ENCODE data around the gene RASA3.

The RASA3 gene

GRCh38 chr13:113937073-113937472 is 195.3 kb downstream of the RASA3 start:
- H3K4me2 ChIP-seq = peak overlapping the region in 6 of 11 experiments; percentile 16 to 61 (median 36); a peak in 8 of 22 replicates
- no peaks in the 10 kb centered on the region for H3K36me3 ChIP-seq
- TF ChIP-seq Cebpa-rat (IDR thresholded peaks at IDR 0.05) = no peak
- no peak overlapping the region for H3K27ac ChIP-seq
- peaks cover 0 to 18% (median 5%) of the 10 kb centered on the region in 11 experiments; a peak in 7 of 22 replicates for H3K27me3 ChIP-seq
- no peak overlapping the region for H3K9ac ChIP-seq
- H3K9me3 ChIP-seq (replicated peaks in 1 of 11) = no peaks in the 10 kb centered on the region
- peaks cover 0 to 13% (median 0%) of the 10 kb centered on the region in 11 experiments; a peak in 4 of 22 replicates for H4K20me1 ChIP-seq
- no peak overlapping the region for H3K4me3 ChIP-seq
- peaks cover 0 to 29% (median 12%) of the 10 kb centered on the region in 10 experiments; a peak in 14 of 20 replicates for H3K4me1 ChIP-seq

GRCh38 chr13:113936166-113936965 is 196.1 kb downstream of the RASA3 start:
- peaks cover 0 to 11% (median 0%) of the 10 kb centered on the region in 11 experiments; a peak in 3 of 22 replicates for H4K20me1 ChIP-seq
- H3K27ac ChIP-seq = no peak overlapping the region
- H3K9ac ChIP-seq = no peak overlapping the region
- no peaks in the 10 kb centered on the region for H3K36me3 ChIP-seq
- H3K9me3 ChIP-seq (replicated peaks in 1 of 11) = no peaks in the 10 kb centered on the region
- peaks cover 0 to 18% (median 5%) of the 10 kb centered on the region in 11 experiments; a peak in 7 of 22 replicates for H3K27me3 ChIP-seq
- no peak overlapping the region for H3K4me3 ChIP-seq
- no peak for TF ChIP-seq Cebpa-rat (IDR thresholded peaks at IDR 0.05)
- peaks cover 0 to 29% (median 13%) of the 10 kb centered on the region in 10 experiments; a peak in 14 of 20 replicates for H3K4me1 ChIP-seq
- no peak overlapping the region for H3K4me2 ChIP-seq

GRCh38 chr13:113935001-113935844 is 197.2 kb downstream of the RASA3 start:
- Histone ChIP-seq H3K4me1 (peaks cover 0 to 28% (median 14%) of the 10 kb centered on the region in 10 experiments; a peak in 15 of 20 replicates), H4K20me1 (peaks cover 0 to 11% (median 0%) of the 10 kb centered on the region in 11 experiments; a peak in 3 of 22 replicates), H3K36me3 (no peaks in the 10 kb centered on the region), H3K27ac (no peak overlapping the region), H3K4me3 (no peak overlapping the region), H3K9ac (no peak overlapping the region), H3K9me3 (replicated peaks in 1 of 11) (no peaks in the 10 kb centered on the region), H3K27me3 (peaks cover 0 to 18% (median 5%) of the 10 kb centered on the region in 11 experiments; a peak in 7 of 22 replicates), H3K4me2 (no peak overlapping the region)
- TF ChIP-seq Cebpa-rat (IDR thresholded peaks at IDR 0.05) = no peak

GRCh38 chr13:113934576-113934975 is 197.8 kb downstream of the RASA3 start:
- peaks cover 0 to 18% (median 5%) of the 10 kb centered on the region in 11 experiments; a peak in 7 of 22 replicates for H3K27me3 ChIP-seq

GRCh38 chr13:113933901-113934300 is 198.5 kb downstream of the RASA3 start:
- Histone ChIP-seq H3K27me3 (peaks cover 0 to 18% (median 5%) of the 10 kb centered on the region in 11 experiments; a peak in 7 of 22 replicates), H3K4me3 (no peak overlapping the region), H3K36me3 (no peaks in the 10 kb centered on the region), H3K9me3 (replicated peaks in 1 of 11) (no peaks in the 10 kb centered on the region), H4K20me1 (peaks cover 0 to 6% (median 0%) of the 10 kb centered on the region in 11 experiments; a peak in 2 of 22 replicates), H3K4me1 (peaks cover 0 to 23% (median 14%) of the 10 kb centered on the region in 10 experiments; a peak in 15 of 20 replicates), H3K4me2 (peak overlapping the region in 2 of 11 experiments; percentile 17 to 29; a peak in 3 of 22 replicates), H3K27ac (no peak overlapping the region), H3K9ac (no peak overlapping the region)
- TF ChIP-seq Cebpa-rat (IDR thresholded peaks at IDR 0.05) = no peak

More at GRCh38 chr13:113934576-113934975, 197.8 kb downstream of the RASA3 start:
- TF ChIP-seq Cebpa-rat (IDR thresholded peaks at IDR 0.05) = no peak
- Histone ChIP-seq H4K20me1 (peaks cover 0 to 6% (median 0%) of the 10 kb centered on the region in 11 experiments; a peak in 2 of 22 replicates), H3K36me3 (no peaks in the 10 kb centered on the region), H3K9ac (no peak overlapping the region), H3K4me3 (no peak overlapping the region), H3K4me1 (peaks cover 0 to 24% (median 14%) of the 10 kb centered on the region in 10 experiments; a peak in 15 of 20 replicates), H3K4me2 (no peak overlapping the region), H3K9me3 (replicated peaks in 1 of 11) (no peaks in the 10 kb centered on the region), H3K27ac (no peak overlapping the region)

GRCh38 chr13:113931841-113932459 is 200.5 kb downstream of the RASA3 start:
- Histone ChIP-seq H3K27ac (no peak overlapping the region), H3K27me3 (peaks cover 0 to 13% (median 5%) of the 10 kb centered on the region in 11 experiments; a peak in 6 of 22 replicates), H3K9me3 (replicated peaks in 1 of 11) (no peaks in the 10 kb centered on the region), H3K4me2 (no peak overlapping the region), H3K4me1 (peaks cover 0 to 7% (median 2%) of the 10 kb centered on the region in 10 experiments; a peak in 5 of 20 replicates), H3K9ac (no peak overlapping the region), H4K20me1 (peaks cover 0 to 5% (median 0%) of the 10 kb centered on the region in 11 experiments; a peak in 2 of 22 replicates), H3K36me3 (no peaks in the 10 kb centered on the region), H3K4me3 (no peak overlapping the region)
- no peak for TF ChIP-seq Cebpa-rat (IDR thresholded peaks at IDR 0.05)

GRCh38 chr13:113930671-113931637 is 201.5 kb downstream of the RASA3 start:
- Histone ChIP-seq H3K9me3 (replicated peaks in 1 of 11) (no peaks in the 10 kb centered on the region), H3K4me3 (no peak overlapping the region), H3K4me1 (peaks cover 0 to 7% (median 2%) of the 10 kb centered on the region in 10 experiments; a peak in 4 of 20 replicates), H3K27me3 (peaks cover 0 to 13% (median 5%) of the 10 kb centered on the region in 11 experiments; a peak in 6 of 22 replicates), H3K36me3 (no peaks in the 10 kb centered on the region), H3K27ac (no peak overlapping the region), H3K9ac (no peak overlapping the region), H3K4me2 (peak overlapping the region in 2 of 11 experiments; percentile 30 to 39; a peak in 3 of 22 replicates), H4K20me1 (peaks cover 0 to 5% (median 0%) of the 10 kb centered on the region in 11 experiments; a peak in 2 of 22 replicates)
- TF ChIP-seq Cebpa-rat (IDR thresholded peaks at IDR 0.05) = no peak

Measured in BLaER1 treated with 17β-estradiol and CSF1 and Interleukin-3, amounts not matched to agents 10 nM and 100 nM (cell line).